ENCODE results near the gene THSD8. TPM values are rescaled to one million over a fixed set of nuclear protein-coding genes. Genes with fewer than 3 reads are reported as not detected.

THSD8 gene
- total and polyA plus RNA-seq, 2 experiments from 2014 or later = 10.8 TPM; not detected in 1

- Histone ChIP-seq H3K4me2 (ENCODE audit: unreplicated experiment) (peak overlapping the region; percentile 91), H3K4me1 (ENCODE audit: insufficient read depth) (peaks cover 29% of the 10 kb centered on the region), H3F3A (ENCODE audit: insufficient read depth) (peaks cover 44% of the 10 kb centered on the region), H3K4me3 (peak overlapping the region; percentile 93), H2AFZ (peak overlapping the region; percentile 12), H4K20me1 (ENCODE audit: insufficient read depth) (no peaks in the 10 kb centered on the region), H3K9me2 (ENCODE audit: insufficient read depth) (no peaks in the 10 kb centered on the region), H3K79me2 (ENCODE audit: insufficient read depth) (peaks cover 19% of the 10 kb centered on the region), H3K36me3 (ENCODE audit: low read depth) (no peaks in the 10 kb centered on the region), H3K27me3 (replicated peaks; ENCODE audit: insufficient read depth) (no peaks in the 10 kb centered on the region), H3K27ac (peak overlapping the region; percentile 99), H3K9me3 (ENCODE audit: low read depth) (no peaks in the 10 kb centered on the region), H3K9ac (peak overlapping the region; percentile 98)
- in situ Hi-C loops (cut with MboI) = no loop called here
- 0 to 1% methylated on average over 13 to 23 of the region's 46 CpGs for WGBS, 2 experiments (ENCODE audit: low coverage in 1 of 2, low lambda C conversion rate in 2 of 2, missing lambda C conversion rate in 2 of 2)
- DNase-seq = peak; percentile 64
- TF ChIP-seq EZH2 (IDR thresholded peaks at IDR 0.05; ENCODE audit: insufficient read depth, poor library complexity, severe bottlenecking) (no peak), EZH2phosphoT487 (IDR thresholded peaks at IDR 0.05; ENCODE audit: insufficient read depth, low read depth) (no peak)
These were observed 12.6 kb upstream of the THSD8 start for GRCh38 chr19:12789098-12789903.

GRCh38 chr19:12789904-12790619 is 11.8 kb upstream of the THSD8 start:
- H3K9ac ChIP-seq = peak overlapping the region; percentile 98
- no peaks in the 10 kb centered on the region for H3K36me3 ChIP-seq (ENCODE audit: low read depth)
- in situ Hi-C loops (cut with MboI) = no loop called here
- WGBS, 2 experiments (ENCODE audit: low coverage in 1 of 2, low lambda C conversion rate in 2 of 2, missing lambda C conversion rate in 2 of 2) = 1 to 2% methylated on average over 30 to 52 of the region's 56 CpGs
- H3K4me2 ChIP-seq (ENCODE audit: unreplicated experiment) = peak overlapping the region; percentile 76
- DNase-seq = peak; percentile 98
- no peaks in the 10 kb centered on the region for H4K20me1 ChIP-seq (ENCODE audit: insufficient read depth)
- peaks cover 30% of the 10 kb centered on the region for H3K4me1 ChIP-seq (ENCODE audit: insufficient read depth)
- no peak overlapping the region for H2AFZ ChIP-seq
- no peaks in the 10 kb centered on the region for H3K9me2 ChIP-seq (ENCODE audit: insufficient read depth)
- H3K27ac ChIP-seq = peak overlapping the region; percentile 99
- no peaks in the 10 kb centered on the region for H3K27me3 ChIP-seq (replicated peaks; ENCODE audit: insufficient read depth)
- no peaks in the 10 kb centered on the region for H3K9me3 ChIP-seq (ENCODE audit: low read depth)
- H3K79me2 ChIP-seq (ENCODE audit: insufficient read depth) = peaks cover 19% of the 10 kb centered on the region
- H3K4me3 ChIP-seq = peak overlapping the region; percentile 93
- no peak for TF ChIP-seq EZH2phosphoT487 (IDR thresholded peaks at IDR 0.05; ENCODE audit: insufficient read depth, low read depth)
- TF ChIP-seq EZH2 (IDR thresholded peaks at IDR 0.05; ENCODE audit: insufficient read depth, poor library complexity, severe bottlenecking) = no peak
- peaks cover 44% of the 10 kb centered on the region for H3F3A ChIP-seq (ENCODE audit: insufficient read depth)

GRCh38 chr19:12790628-12791344 is 11.1 kb upstream of the THSD8 start:
- WGBS, 2 experiments (ENCODE audit: low coverage in 1 of 2, low lambda C conversion rate in 2 of 2, missing lambda C conversion rate in 2 of 2) = 2% methylated on average over 16 to 22 of the region's 22 CpGs
- H3K79me2 ChIP-seq (ENCODE audit: insufficient read depth) = peaks cover 19% of the 10 kb centered on the region
- H3K9me3 ChIP-seq (ENCODE audit: low read depth) = no peaks in the 10 kb centered on the region
- in situ Hi-C loops (cut with MboI) = no loop called here
- TF ChIP-seq EZH2 (IDR thresholded peaks at IDR 0.05; ENCODE audit: insufficient read depth, poor library complexity, severe bottlenecking) = no peak
- TF ChIP-seq EZH2phosphoT487 (IDR thresholded peaks at IDR 0.05; ENCODE audit: insufficient read depth, low read depth) = no peak
- peak overlapping the region; percentile 98 for H3K9ac ChIP-seq
- no peaks in the 10 kb centered on the region for H4K20me1 ChIP-seq (ENCODE audit: insufficient read depth)
- peak overlapping the region; percentile 99 for H3K27ac ChIP-seq
- no peaks in the 10 kb centered on the region for H3K9me2 ChIP-seq (ENCODE audit: insufficient read depth)
- no peaks in the 10 kb centered on the region for H3K27me3 ChIP-seq (replicated peaks; ENCODE audit: insufficient read depth)
- DNase-seq = peak; percentile 44
- H3K36me3 ChIP-seq (ENCODE audit: low read depth) = no peaks in the 10 kb centered on the region
- H3K4me3 ChIP-seq = peak overlapping the region; percentile 93
- no peak overlapping the region for H2AFZ ChIP-seq
- peaks cover 30% of the 10 kb centered on the region for H3K4me1 ChIP-seq (ENCODE audit: insufficient read depth)
- H3F3A ChIP-seq (ENCODE audit: insufficient read depth) = peaks cover 43% of the 10 kb centered on the region
- H3K4me2 ChIP-seq (ENCODE audit: unreplicated experiment) = peak overlapping the region; percentile 76

All from GM23248 (cell line).